GM12878 (cell line): ENCODE results near the gene LAMC3. TPM values are rescaled to one million over a fixed set of nuclear protein-coding genes. Genes with fewer than 3 reads are reported as not detected.

Experiments used
- IKZF2 ChIP-seq, 2 experiments: fragments of 450-650 bp; IDR thresholded peaks; 2 replicates each; pipeline ENCODE4 v1.6.1; 2017; ENCODE audit warnings: mild to moderate bottlenecking in 2 of 2, moderate library complexity in 2 of 2
- IRF5 ChIP-seq: fragments of 450-650 bp; IDR thresholded peaks from 2 replicates; pipeline ENCODE4 v1.6.1; 2017; ENCODE audit warnings: borderline replicate concordance
- NR2C1 ChIP-seq: fragments of 450-650 bp; IDR thresholded peaks from 2 replicates; pipeline ENCODE4 v1.6.1; 2017; ENCODE audit warnings: antibody characterized with exemption, mild to moderate bottlenecking, moderate library complexity
- SPI1 ChIP-seq: IDR thresholded peaks from 2 replicates; pipeline ENCODE4 v1.6.1; 2011; ENCODE audit warnings: low read depth, mild to moderate bottlenecking, low read length, moderate library complexity, borderline replicate concordance; ENCODE audit not compliant: insufficient read depth
- SUPT20H ChIP-seq: IDR thresholded peaks from 2 replicates; pipeline ENCODE4 v1.6.1; 2011; ENCODE audit warnings: low read depth, mild to moderate bottlenecking, low read length, moderate library complexity, borderline replicate concordance; ENCODE audit not compliant: control insufficient read depth
- WRNIP1 ChIP-seq: IDR thresholded peaks from 2 replicates; pipeline ENCODE4 v1.6.1; 2011; ENCODE audit warnings: low read depth, low read length, improper control_type of control experiment, borderline replicate concordance
- ZBED1 ChIP-seq: IDR thresholded peaks from 2 replicates; pipeline ENCODE4 v1.6.1; 2016; ENCODE audit warnings: borderline replicate concordance
- ZNF217 ChIP-seq: fragments of 450-650 bp; IDR thresholded peaks from 2 replicates; pipeline ENCODE4 v1.6.1; 2017; ENCODE audit warnings: antibody characterized with exemption, mild to moderate bottlenecking
- ZNF384 ChIP-seq: IDR thresholded peaks from 2 replicates; pipeline ENCODE4 v1.6.1; 2012; ENCODE audit warnings: low read depth, mild to moderate bottlenecking, low read length, improper control_type of control experiment, borderline replicate concordance
- polyA plus RNA-seq, 11 experiments: library from polyadenylated mRNA; depleted of rRNA in 4 of 11; unstranded in 6 of 11; stranded (reverse) in 5 of 11; fragments of >200 nt; fragmentation: Nextera tagmentation in 4 of 11; fragmentation: Illumina TruSeq in 1 of 11; extraction: Ambion mirVana in 4 of 11; extraction: Trizol in 1 of 11; gene quantifications; 1 replicate in 1 of 11; 2 replicates in 10 of 11; pipeline versions ENCODE4 v1.2.1 to v1.2.3, GENCODE V29; 2011 to 2016; ENCODE audit warnings: inconsistent platforms in 2 of 11, missing spikeins in 2 of 11, low read depth in 1 of 11
- total RNA-seq, 4 experiments: library from RNA; depleted of rRNA in 3 of 4; stranded (reverse); fragments of >200 nt in 3 of 4; fragmentation: Illumina TruSeq in 1 of 4; extraction: Trizol in 1 of 4; gene quantifications; 2 replicates each; pipeline versions ENCODE4 v1.2.1 to v1.2.3, GENCODE V29; 2013 to 2021
- TF ChIP-seq, protein P1 (sequence below): IDR thresholded peaks from 2 replicates; pipeline ENCODE4 v1.6.1; 2011; ENCODE audit warnings: low read depth, mild to moderate bottlenecking, low read length, moderate library complexity, borderline replicate concordance; ENCODE audit errors: extremely low read depth
- TF ChIP-seq, protein P2 (sequence below): IDR thresholded peaks from 2 replicates; pipeline ENCODE4 v1.6.1; 2012; ENCODE audit warnings: low read depth, low read length, improper control_type of control experiment

The LAMC3 gene
- total and polyA plus RNA-seq, 10 of the 15 experiments (the other 5 are each of a cell fraction or from before 2014, with no cell fraction given): under 0.01 to 0.08 TPM; not detected in 8

DNA sequence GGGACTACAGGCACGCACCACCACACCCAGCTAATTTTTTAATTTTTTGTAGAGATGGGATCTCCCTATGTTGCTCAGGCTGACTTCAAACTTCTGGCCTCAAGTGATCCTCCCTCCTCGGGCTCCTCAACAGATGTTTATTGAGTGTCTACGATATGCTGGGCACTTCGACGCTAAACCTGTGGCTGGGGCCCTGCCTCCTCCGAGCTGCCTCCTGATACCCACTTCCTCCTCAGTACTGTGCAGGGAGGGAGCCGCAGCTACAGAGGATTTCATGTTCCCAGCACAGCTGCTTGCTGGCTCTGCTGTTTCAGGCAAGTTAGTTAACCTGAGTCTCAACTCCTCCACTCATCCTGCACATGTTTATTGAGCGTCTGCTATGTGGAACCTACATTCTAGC, 97.0 kb downstream of the LAMC3 start (continued):
- TF ChIP-seq ZNF384 (no peak), IKZF2 (IDR thresholded peaks at IDR 0.05) (no peak), WRNIP1 (no peak), NR2C1 (no peak), SPI1 (no peak), ZBED1 (no peak), ZNF217 (no peak), SUPT20H (no peak), IRF5 (no peak)
- TF ChIP-seq, protein P1, sequence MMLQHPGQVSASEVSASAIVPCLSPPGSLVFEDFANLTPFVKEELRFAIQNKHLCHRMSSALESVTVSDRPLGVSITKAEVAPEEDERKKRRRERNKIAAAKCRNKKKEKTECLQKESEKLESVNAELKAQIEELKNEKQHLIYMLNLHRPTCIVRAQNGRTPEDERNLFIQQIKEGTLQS: no peak
- TF ChIP-seq, protein P2, sequence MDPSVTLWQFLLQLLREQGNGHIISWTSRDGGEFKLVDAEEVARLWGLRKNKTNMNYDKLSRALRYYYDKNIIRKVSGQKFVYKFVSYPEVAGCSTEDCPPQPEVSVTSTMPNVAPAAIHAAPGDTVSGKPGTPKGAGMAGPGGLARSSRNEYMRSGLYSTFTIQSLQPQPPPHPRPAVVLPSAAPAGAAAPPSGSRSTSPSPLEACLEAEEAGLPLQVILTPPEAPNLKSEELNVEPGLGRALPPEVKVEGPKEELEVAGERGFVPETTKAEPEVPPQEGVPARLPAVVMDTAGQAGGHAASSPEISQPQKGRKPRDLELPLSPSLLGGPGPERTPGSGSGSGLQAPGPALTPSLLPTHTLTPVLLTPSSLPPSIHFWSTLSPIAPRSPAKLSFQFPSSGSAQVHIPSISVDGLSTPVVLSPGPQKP: no peak
